Measurements from ENCODE around the gene CPXM2.

Gene CPXM2

GRCh38 chr10:123848564-123849457 is 42.8 kb downstream of the CPXM2 start:
- DNase-seq = no peak

- no peak for DNase-seq
These were observed 43.7 kb downstream of the CPXM2 start for GRCh38 chr10:123847686-123848432.

DNA sequence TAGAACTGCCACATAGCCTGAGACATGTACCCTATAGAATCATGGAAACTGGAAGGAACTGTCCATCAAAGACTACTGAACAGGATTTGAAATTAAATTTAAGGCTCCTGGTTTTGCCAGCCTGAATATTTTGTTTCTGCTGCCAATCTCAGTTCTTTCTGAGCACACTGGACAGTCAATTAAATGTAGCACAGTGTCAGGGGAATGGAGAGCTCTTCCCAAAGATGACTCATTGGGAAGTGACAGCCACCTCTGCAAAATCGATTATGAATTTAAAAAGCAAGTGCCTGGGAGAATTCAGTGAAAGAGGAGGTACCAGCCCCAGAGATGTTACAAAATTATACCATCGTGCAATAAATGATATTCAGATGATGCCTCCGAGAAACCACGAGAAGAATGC is 47.8 kb downstream of the CPXM2 start:
- no peak for DNase-seq

- DNase-seq = no peak
These were observed 48.8 kb downstream of the CPXM2 start for GRCh38 chr10:123842692-123843385.

DNA sequence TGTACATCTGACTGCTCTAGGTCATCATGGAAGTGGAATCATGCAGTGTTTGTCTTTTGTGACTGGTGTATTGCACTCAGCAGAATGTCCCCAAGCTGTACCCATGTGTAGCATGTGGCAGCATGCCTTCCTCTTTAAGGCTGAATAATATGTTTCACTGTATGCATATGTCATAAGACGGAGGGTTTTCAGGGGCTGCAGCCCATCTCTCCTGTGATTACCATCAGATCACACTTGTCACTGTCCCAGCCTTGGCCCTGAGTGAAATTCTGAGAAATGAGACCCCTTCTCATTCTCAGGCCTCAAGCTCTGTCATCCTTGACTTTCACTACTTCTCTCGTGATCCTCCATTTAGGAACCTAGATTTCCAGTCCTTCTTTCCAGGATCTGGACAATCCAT is 50.0 kb downstream of the CPXM2 start:
- no peak for DNase-seq

DNA sequence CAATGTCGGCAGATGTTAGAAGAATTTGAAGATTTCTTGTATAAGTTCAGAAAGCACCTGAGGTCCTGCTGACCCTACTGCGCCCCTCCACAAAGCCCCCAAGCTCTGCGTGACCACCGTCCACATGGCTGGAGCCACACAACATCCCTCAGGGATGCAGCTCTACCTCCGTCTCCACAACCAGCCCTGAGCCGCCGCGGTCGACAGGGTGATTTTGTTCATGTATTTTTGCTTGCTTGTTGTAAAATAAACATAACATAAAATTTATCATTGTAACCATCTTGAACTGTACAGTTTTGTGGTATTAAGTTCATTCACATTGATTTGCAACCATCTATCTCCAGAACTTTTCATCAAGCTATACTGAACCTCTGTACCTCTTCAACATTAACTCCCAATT is 50.5 kb downstream of the CPXM2 start:
- no peak for DNase-seq

DNA sequence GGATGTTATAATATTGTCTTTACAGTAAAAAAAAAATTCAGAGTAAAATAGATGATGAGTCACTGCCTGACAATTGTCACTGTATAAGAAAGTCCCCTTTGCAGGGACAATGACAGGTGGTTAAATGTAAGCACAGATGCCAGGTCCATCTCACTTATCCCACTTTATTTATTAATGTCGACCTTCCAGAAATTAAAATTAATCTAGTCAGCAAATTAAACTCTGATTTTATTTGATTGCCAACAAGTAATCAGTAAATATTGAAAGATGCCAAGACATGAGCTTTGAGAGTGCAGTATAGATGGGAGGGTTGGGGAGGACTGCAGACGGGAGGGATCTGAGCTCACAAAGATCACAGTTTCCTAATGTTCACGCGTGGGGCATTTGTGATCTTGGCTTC is 50.9 kb downstream of the CPXM2 start:
- no peak for DNase-seq

DNA sequence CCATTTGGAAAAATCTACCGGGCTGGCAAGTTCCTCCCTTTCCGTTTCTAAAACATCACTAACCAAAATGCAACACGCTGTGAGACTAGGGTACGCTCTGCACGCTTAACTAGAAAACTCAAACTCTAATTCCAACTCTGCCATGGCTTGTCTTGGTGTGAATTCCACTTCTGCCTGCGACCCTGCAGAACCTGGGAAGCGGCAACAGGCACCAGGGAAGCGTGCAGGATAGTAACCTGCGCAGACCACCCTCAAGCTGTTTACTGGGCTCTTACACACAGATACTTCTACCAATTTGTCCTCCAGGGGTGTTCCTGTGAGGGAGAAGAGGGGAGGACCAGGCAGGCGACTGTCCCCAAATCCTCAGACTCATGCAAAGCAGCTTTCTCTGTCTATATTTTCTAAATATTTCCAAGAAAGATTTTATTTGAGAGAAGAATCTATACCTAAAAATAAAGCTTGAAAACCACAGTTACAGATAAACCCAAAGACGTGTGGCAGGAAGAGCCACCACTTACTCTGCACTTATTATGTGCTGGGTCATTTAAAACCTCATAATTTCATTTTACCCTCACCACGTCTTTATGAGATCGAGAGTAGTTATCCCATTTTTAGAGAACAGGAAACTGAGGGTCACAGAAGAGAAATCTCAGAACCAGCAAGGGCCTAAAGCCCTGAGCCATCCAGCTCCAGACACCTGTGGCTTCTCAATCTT is 52.9 kb downstream of the CPXM2 start:
- DNase-seq = no peak

DNA sequence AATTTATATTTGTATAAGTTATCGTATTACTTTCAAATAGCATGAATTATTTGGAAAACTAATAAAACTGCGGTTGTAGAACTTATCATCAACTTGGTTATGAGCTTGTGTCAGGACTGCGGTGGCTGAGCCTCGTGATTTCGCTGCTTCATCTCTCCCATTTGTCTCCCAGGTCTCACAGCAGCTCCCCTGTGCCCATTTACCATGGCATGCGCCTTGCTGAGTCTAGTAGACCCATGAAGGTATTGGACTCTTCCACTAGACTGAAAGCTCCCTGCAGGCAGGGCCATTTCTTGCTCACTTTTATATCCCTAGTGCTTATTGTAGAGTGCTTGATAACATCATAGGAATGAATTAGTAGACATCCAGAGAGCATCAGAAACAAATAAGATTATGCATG is 53.9 kb downstream of the CPXM2 start:
- DNase-seq = no peak

DNA sequence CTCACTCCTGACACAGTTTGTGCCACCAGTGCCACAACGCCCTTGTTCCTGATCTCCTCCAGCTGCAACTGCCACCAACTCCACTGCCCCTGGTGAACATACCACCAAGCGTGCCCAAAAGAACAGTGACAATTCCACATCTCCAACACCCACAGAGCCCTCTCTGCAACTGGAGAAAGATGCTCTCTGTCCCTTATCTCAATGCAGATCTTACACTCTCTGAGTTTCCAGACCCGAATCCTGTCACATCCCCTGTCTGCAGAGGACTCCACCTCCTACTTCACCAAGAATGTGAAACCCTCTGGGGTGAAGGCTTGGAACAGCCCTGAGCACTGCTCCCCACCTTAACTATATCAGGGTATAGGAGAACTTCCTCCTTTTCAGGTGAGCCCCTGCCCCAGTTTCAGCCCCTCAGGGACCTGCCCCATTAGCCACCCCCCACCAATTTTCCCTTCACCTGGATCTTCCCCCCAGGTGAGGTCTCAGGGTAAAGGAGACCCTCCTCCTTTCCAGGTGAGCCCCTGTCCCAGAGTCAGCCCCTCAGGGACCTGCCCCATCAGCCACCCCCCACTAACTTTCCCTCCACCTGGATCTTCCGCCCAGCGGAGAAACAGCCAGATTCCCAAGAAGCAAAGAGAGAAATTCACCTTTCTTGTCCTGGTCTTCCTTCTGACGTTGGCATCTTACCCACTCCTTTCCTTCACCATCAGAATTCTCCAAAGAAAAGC is 55.0 kb downstream of the CPXM2 start:
- DNase-seq = no peak

DNA sequence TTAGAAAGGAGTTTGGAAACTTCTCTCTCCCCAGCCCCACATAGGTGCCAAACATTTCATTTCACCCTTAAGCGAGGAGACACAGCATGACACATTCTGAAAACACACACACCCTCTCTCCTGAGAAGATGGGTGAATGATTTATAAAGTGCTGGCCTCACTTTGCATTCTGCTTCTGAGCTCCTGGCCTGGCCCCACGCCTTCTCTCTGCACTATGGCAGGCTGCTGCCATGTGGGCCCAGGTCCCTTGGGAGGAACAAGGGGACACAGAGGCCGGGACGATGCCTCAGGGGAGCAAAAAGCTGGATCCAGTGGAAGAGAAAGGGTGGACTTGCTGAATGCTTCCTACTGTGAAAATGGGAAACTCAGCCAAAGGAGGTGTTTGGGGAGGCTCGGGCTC is 56.0 kb downstream of the CPXM2 start:
- DNase-seq = no peak

DNA sequence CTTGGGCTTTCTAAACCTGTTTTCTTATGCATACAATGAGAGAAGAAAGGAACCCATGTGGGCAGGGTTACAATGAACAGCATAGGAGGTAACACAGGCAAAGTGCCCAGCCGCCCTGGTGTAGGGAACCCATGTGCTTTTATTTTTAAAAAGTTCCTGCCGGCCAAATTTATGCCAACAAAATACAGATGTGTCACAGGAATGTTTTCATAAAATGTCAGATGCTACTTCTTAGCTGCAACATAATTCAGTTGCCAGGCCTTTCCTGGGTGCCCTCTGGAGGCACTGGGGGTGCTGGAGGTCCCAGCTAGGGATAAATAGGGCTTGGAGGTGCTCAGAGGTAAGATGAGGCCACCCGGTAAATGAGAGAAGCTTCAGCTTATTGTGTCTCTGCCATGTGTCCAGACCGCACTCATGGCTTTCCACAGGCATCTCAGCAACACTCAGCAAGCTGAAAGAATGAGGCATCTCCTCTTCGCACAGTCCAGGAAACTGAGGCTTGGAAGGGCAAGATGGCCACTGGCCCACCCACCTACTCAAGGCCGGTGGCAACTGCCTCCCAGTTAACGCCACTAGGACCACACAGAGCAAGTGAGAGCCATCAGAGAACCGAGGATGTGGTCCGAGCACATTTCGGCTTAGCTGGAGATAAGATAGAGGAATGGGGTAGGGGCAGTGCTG is 58.3 kb downstream of the CPXM2 start:
- no peak for DNase-seq

GRCh38 chr10:123831259-123831658 is 60.3 kb downstream of the CPXM2 start:
- DNase-seq = no peak

GRCh38 chr10:123821136-123821535 is 70.5 kb downstream of the CPXM2 start:
- DNase-seq = no peak

DNA sequence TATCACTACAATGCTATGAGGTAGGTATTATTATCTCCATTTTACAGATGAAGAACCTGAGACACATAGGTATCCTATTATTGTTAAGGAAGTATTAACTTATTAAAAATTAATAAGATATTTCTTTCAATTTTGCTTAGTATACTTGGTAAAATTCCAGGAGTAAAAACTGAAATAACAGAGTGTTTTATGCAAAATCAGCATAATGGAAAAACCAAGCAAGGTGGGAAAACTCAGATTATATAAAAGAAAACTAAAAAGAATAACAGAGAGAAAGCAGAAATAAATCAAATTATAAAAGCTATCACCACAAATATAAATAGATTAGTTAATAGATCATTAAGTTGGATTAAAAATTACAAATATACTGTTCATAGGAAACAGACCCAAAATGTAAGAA is 82.0 kb downstream of the CPXM2 start:
- DNase-seq = no peak

GRCh38 chr10:123808906-123809305 is 82.7 kb downstream of the CPXM2 start:
- DNase-seq = no peak

GRCh38 chr10:123808286-123808685 is 83.3 kb downstream of the CPXM2 start:
- no peak for DNase-seq

- DNase-seq = no peak
These were observed 84.1 kb downstream of the CPXM2 start for GRCh38 chr10:123807444-123808035.

DNA sequence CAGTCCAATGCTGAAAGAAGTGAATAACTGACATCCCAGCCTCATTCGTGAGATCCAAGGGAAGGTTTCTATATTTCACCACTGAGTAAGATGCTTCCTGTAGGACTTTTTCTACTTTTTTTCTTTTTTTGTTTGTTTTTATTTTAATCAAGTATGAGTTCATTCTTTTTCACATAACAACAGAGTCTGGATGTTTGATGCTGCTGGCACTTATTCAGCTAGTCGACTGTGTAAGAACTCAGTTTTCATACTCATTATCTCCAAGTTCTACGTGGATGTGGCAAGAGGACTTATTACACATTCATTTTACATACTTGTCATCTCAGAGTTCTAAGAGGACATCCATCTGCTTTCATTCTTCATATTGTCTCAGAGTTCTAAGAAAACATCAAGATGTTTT is 86.9 kb downstream of the CPXM2 start:
- DNase-seq = no peak

DNA sequence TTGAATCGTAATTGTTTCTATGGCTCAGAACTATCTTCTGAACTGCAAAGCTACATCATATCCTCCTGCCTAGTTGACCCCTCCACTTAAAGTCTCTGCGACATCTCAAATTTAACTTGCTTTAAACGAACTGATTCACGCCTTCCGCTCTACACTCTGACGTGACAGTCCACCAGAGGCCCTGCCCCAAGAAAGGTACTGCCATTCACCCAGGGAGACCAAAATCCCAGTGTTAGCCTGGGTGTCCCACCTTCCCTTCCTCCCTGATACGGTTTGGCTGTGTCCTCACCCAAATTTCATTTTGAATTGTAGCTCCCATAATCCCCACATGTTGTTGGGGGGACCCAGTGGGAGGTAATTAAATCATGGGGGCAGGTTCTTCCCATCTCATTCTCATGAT is 90.8 kb downstream of the CPXM2 start:
- no peak for DNase-seq
